Ecto neural progenitor cell (in vitro differentiated cells): Measurements from ENCODE around the gene ZBTB43.
"Not testable (repeated sequence)": the region's sequence is repeated elsewhere in the genome, so short reads cannot be mapped to it uniquely, and the experiment has no call there.

Experiments used
- DNase-seq: peaks from one replicate; pipeline ENCODE4 v3.0.0-alpha.2; 2018; ENCODE audit warnings: low spot score

The ZBTB43 gene, protein sequence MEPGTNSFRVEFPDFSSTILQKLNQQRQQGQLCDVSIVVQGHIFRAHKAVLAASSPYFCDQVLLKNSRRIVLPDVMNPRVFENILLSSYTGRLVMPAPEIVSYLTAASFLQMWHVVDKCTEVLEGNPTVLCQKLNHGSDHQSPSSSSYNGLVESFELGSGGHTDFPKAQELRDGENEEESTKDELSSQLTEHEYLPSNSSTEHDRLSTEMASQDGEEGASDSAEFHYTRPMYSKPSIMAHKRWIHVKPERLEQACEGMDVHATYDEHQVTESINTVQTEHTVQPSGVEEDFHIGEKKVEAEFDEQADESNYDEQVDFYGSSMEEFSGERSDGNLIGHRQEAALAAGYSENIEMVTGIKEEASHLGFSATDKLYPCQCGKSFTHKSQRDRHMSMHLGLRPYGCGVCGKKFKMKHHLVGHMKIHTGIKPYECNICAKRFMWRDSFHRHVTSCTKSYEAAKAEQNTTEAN

DNA sequence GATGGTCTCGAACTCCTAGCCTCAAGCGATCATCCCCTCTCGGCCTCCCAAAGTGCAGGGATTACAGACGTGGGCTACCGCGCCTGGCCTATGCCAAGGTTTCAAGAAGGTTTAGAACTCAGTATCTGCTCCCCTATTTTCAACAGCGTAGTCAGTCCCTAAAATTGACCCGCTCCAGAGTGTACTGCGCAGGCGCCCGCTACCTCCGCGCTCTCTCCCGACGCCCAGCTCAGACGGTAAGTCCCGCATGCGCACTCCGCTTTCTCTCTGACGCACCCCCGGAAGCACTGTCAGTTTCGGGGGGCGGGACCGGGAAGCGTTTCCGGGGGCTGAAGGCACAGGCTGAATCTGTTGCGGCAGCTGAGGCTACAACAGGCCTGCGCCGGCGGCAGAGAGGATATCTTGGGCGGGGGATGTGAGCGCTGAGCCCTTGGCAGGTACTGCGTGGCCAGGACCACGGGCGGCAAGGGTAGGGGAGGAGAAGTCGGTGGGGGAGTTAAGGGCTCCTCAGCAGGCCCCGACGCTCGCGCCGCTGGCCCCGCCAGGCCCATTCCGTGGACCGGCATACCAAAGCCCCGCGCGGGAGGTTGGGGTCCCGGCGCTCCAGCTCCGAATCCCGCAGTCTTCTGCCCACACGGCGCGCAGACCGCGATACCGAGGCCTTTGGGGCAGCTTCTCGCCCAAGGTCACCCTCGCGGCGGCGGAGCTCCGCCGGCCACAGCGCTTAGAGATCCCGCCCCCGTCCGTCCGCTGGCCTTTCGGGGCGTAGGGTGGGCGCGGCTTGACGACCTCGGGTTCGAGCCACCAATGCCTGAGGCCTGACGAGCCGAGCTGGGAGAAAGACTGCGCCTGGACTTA lies at the start of gene ZBTB43:
Gene ZBTB43 (plus strand): TSS at position 345 of the 858 bp plus-strand sequence. CDS start 27,470 bp downstream, outside the sequence.
- peak; percentile 98 for DNase-seq

DNA sequence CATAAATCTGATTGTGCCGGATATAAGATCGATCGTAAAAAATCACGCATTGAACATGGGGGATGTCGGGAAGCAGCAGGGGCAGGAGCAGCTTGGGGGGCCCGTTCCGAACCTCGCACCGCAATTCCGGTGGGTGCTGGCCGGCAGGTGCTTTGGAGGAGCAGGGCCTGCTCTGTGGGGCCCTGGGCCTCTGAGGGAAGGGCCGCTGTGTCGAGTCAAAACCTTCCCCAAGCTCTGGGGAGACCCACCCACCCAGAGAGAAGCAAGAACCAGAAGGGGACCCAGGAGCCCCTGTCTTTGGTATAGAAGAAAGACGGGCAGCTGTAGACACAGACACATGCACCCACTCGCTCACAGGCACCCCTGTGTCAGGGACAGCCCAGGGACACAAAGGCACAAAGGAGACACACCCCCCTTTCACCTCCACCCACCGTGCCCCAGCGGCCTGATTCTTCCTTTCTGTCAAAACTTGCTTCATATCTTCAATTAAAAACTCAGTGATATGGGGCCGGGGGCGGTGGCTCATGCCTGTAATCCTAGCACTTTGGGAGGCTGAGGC lies 49.4 kb upstream of the ZBTB43 start:
- DNase-seq = no peak

- DNase-seq = no peak
Measured at GRCh38 chr9:126756238-126756637, 48.6 kb upstream of the ZBTB43 start.

DNA sequence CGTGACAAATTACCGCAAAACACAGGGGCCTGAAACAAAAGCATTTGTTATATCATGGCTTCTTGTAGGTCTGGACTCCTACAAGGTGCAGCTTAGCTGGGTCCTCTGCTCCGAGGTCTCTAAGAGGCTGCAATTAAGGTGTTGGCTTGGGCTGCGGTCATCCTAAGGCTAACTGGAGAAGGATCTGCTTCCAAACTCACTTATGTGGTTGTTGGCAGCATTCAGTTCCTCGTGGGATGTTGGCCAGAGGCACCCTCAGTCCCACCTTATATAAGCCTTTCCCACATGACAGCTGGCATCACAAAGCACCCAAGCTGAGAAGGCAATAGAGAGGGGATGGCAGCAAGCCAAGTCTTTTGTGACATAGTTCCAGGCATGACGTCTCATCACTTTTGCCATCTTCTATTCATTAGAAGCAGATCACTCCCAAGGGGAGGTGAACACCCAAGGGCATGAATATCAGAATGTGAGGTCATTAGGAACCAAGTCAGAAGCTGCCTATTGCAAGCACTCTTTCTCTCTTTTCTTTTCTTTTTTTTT lies 47.9 kb upstream of the ZBTB43 start:
- no peak for DNase-seq

DNA sequence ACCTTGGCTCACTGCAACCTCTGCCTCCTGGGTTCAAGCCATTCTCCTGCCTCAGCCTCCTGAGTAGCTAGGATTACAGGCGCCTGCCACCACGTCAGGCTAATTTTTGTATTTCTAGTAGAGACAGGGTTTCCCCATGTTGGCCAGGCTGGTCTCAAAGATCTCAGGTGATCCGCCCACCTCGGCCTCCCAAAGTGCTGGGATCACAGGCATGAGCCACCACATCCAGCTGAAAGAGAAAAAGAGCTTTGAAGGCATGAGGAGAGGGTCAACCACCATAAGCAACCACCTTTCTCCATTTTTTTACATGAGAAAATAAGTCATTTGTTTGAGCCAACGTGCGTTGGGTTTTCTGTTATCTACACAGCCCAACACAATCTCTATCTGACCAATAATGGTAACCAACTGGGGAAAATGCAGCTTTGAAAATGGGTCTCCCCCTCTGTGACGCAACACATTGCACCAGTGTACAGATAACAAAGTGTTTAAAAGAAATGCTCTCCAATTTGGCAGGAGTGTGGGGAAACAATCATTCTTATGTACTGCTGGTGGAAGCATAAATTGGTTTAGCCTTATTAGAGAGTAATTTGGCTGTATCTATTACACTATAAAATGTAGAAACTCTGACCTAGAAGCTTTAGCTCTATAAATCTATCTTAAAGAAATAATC lies 45.8 kb upstream of the ZBTB43 start:
- DNase-seq = no peak

DNA sequence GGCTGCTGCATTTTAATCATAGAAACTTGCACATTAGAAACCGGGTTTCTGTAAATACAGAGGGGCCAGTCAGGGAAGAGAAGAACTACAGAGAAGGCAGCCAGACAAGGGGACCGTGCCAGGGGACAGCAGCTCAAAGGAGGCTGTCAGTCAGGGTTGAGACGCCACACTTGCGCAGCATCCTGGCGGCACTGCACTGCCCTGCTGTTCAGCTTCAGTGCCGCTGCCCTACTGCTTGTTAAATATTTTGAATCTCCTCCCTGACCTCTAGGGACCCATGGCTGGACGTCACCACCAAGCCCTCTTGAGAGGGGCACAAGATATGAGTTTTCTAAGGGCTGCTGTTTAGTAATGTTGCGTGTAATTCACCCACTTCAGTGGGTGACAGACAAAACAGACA lies 43.6 kb upstream of the ZBTB43 start:
- DNase-seq = no peak

DNA sequence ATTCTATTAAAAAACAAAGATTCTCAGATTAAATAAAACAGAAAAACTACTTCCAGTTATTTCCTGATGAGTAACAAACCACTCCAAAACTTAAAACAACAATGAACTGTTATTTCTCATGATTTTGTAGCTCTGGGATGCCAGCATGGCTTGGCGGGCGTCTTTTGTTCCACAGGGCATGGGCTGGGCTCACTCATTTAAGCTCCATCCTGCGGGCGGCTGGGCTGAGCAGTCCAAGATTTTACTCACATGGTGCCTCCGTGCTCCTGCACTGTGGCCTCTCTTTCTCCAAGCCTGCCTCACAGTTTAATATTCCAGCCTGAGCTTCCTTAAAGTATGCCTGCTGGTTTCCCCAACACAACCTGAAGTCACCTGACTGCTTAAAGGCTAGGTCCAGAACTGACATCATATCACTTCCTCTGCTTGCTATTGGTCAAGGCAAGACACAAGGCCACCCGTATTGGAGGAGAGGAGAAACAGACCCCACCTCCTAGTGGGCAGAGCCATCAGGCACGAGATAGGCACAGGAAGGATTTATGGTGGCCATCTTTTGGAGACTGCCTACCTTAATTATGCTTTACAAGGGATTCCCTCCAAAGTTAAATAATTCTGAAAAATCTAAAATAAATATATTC lies 41.6 kb upstream of the ZBTB43 start:
- no peak for DNase-seq

GRCh38 chr9:126773004-126773607 lies 31.7 kb upstream of the ZBTB43 start:
- no peak for DNase-seq

DNA sequence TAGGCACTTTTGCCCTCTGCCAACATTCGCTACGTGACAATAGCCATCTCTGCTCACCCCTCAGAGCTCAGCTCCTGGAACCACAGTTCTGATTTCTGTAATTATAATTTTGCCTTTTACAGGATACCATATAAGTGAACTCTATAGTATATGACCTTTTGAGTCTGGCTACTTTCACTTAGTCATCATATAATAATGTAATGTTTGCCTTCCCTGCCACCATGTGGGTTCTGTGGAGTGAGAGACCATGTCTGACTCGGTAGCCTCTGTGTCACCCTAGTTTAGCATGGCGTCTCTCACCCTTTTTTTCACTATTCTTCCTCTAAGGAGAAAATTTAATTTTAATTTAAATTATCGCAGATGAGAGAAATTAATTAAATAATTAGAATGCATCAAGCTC lies 28.9 kb upstream of the ZBTB43 start:
- no peak for DNase-seq

- DNase-seq = no peak
Measured at GRCh38 chr9:126777733-126778132, 27.1 kb upstream of the ZBTB43 start.

DNA sequence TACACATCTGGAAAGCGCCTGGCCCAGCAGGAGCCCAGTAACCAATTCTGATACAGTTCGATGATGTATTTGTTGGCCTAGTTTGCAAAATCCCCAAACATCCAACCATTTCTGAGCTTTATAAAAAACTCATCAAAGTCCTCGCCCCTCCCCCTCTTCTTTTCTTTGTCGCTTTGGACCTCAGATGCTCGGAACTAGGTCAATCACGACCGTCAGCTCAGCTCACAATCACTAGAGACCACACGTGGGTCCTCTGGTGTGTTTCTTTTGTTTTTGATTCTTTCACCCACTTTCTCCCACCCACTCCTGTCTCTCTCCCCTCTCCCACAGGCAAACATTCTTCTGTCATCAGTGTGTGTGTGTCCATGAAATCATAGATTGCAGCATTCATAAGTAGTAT lies 26.7 kb upstream of the ZBTB43 start:
- DNase-seq = no peak

DNA sequence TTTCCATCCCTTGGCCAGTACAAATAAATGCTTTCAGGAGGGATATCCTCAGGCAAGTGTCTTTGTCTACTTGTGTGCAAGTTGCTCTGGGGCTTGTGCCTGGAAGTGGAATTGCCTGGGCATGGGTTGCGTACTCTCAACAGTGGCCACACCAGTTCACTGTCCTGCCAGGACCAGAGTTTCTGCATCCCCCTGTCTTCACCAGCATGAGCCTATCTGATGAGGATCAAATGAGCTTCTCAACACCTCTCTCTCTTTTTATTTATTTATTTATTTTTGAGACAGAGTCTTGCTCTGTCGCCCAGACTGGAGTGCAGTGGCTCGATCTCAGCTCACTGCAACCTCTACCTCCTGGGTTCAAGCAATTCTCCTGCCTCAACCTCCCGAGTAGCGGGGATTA lies 26.1 kb upstream of the ZBTB43 start:
- not testable (repeated sequence) for DNase-seq

DNA sequence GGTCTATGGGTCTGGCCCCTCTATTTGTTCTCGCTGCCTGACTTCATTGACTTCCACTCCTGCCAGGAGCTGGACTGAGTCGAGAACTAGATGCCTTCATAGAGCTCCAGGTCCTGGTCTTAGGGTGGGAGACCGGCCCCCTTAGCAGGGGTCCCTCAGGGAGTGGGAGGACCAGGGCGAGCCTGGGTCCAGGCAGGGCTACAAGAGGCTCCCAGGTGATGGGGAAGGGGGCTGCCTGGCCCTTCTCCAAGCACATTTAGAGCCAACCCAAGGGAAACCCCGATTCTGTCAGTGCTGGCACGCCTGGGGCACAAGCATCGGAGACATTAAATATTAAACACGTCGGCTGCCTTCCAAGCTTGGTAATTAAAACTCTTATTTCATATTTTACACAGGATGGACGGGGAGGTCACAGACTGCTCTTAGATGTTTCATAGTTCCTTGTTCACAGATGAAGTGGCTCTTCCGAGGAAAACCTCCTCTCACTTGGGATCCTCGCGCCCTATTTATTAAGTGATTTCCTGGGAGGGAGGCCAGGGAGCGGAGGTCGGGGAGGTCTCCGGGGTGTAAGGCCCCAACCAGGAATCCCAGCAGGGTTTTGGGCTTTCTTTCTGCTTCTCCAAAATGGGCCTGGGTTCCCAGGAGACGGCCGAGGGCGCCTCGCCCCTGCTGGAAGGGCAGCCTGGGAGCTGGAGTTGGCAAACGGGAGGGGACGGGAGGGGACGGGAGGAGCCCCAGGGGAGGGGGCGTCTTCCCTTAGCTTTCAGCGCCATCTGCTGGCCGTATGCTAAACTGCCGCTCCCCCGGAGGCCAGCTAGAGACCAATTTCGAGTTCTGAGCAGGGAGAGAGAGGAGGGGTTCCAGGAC lies 23.4 kb upstream of the ZBTB43 start:
- peak; percentile 95 for DNase-seq

- DNase-seq = no peak
Measured at GRCh38 chr9:126782053-126782388, 22.8 kb upstream of the ZBTB43 start.

DNA sequence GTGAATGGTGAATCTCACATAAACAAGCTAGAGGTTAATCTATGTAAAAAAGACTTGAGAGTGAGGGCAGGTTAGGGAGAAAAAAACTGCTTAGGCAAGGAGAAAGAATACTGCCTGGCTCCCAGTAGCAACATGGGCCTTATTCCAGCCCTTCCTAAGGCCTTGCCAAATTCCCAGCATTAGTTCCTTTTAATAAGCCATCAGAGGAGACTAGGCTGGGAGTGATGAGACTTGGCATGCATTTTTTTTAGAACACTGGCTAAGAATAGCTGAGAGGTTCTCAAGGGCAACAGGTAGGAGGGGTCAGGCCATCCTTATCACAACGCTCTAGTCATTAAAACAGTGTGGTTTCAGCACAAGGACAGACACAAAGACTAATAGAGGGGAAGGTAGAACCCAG lies 20.9 kb upstream of the ZBTB43 start:
- DNase-seq = no peak

- DNase-seq = no peak
Measured at GRCh38 chr9:126784401-126784800, 20.4 kb upstream of the ZBTB43 start.

GRCh38 chr9:126784841-126785240 lies 20.0 kb upstream of the ZBTB43 start:
- not testable (repeated sequence) for DNase-seq

GRCh38 chr9:126788046-126788445 lies 16.8 kb upstream of the ZBTB43 start:
- DNase-seq = no peak

GRCh38 chr9:126788634-126789349 lies 16.0 kb upstream of the ZBTB43 start:
- DNase-seq = no peak
